GM12878 (cell line): Measurements from ENCODE around the gene MTR.

ENCODE experiments used
- HDGF ChIP-seq: fragments of 450-650 bp; IDR thresholded peaks from 2 replicates; pipeline ENCODE4 v1.6.1; 2016; ENCODE audit warnings: antibody characterized with exemption
- TF ChIP-seq, protein P1 (sequence below): IDR thresholded peaks from 2 replicates; pipeline ENCODE4 v1.6.1; 2012; ENCODE audit warnings: mild to moderate bottlenecking, low read depth, low read length
- TF ChIP-seq, protein P2 (sequence below): fragments of 450-650 bp; IDR thresholded peaks from 2 replicates; pipeline ENCODE4 v1.6.1; 2017; ENCODE audit warnings: mild to moderate bottlenecking
- TF ChIP-seq, protein P3 (sequence below): fragments of 450-650 bp; IDR thresholded peaks from 2 replicates; pipeline ENCODE4 v1.6.1; 2017; ENCODE audit warnings: mild to moderate bottlenecking, moderate library complexity

DNA sequence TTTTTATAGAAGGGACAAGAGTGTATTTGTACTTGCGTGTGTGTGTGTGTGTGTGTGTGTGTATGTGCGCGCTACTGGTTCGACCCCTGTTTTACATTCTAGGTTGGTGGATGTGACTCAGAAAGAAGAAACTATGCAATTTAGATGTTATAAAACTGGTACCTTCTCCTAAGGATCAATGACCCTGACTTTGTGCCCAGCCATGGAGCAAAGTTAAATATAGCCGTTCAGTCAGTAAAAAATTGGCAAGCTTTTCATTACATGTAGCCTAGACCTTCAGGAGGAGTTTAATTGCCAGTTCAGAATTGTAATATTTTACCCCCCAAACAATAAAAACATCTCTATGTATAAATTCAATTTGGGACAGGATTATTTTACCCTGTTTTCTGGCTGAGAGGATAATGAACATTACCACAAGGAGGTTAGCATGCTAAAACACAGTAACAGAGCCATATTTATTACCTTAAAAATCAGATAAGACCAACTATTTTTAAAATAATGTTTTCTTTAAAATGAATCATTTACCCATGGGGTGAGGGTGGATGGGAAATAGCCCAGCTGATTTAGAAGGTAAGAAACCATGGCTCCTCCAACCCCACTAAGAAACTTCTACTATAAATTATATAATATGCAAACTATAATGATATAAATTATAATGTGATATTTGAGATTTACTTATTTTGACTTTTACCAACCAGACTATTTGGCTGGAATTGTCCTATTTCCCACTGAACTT is 33.5 kb upstream of the MTR start:
- TF ChIP-seq, protein P1, sequence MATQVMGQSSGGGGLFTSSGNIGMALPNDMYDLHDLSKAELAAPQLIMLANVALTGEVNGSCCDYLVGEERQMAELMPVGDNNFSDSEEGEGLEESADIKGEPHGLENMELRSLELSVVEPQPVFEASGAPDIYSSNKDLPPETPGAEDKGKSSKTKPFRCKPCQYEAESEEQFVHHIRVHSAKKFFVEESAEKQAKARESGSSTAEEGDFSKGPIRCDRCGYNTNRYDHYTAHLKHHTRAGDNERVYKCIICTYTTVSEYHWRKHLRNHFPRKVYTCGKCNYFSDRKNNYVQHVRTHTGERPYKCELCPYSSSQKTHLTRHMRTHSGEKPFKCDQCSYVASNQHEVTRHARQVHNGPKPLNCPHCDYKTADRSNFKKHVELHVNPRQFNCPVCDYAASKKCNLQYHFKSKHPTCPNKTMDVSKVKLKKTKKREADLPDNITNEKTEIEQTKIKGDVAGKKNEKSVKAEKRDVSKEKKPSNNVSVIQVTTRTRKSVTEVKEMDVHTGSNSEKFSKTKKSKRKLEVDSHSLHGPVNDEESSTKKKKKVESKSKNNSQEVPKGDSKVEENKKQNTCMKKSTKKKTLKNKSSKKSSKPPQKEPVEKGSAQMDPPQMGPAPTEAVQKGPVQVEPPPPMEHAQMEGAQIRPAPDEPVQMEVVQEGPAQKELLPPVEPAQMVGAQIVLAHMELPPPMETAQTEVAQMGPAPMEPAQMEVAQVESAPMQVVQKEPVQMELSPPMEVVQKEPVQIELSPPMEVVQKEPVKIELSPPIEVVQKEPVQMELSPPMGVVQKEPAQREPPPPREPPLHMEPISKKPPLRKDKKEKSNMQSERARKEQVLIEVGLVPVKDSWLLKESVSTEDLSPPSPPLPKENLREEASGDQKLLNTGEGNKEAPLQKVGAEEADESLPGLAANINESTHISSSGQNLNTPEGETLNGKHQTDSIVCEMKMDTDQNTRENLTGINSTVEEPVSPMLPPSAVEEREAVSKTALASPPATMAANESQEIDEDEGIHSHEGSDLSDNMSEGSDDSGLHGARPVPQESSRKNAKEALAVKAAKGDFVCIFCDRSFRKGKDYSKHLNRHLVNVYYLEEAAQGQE: no peak
- TF ChIP-seq, protein P2, sequence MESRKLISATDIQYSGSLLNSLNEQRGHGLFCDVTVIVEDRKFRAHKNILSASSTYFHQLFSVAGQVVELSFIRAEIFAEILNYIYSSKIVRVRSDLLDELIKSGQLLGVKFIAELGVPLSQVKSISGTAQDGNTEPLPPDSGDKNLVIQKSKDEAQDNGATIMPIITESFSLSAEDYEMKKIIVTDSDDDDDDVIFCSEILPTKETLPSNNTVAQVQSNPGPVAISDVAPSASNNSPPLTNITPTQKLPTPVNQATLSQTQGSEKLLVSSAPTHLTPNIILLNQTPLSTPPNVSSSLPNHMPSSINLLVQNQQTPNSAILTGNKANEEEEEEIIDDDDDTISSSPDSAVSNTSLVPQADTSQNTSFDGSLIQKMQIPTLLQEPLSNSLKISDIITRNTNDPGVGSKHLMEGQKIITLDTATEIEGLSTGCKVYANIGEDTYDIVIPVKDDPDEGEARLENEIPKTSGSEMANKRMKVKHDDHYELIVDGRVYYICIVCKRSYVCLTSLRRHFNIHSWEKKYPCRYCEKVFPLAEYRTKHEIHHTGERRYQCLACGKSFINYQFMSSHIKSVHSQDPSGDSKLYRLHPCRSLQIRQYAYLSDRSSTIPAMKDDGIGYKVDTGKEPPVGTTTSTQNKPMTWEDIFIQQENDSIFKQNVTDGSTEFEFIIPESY: no peak
- no peak for TF ChIP-seq HDGF
- TF ChIP-seq, protein P3, sequence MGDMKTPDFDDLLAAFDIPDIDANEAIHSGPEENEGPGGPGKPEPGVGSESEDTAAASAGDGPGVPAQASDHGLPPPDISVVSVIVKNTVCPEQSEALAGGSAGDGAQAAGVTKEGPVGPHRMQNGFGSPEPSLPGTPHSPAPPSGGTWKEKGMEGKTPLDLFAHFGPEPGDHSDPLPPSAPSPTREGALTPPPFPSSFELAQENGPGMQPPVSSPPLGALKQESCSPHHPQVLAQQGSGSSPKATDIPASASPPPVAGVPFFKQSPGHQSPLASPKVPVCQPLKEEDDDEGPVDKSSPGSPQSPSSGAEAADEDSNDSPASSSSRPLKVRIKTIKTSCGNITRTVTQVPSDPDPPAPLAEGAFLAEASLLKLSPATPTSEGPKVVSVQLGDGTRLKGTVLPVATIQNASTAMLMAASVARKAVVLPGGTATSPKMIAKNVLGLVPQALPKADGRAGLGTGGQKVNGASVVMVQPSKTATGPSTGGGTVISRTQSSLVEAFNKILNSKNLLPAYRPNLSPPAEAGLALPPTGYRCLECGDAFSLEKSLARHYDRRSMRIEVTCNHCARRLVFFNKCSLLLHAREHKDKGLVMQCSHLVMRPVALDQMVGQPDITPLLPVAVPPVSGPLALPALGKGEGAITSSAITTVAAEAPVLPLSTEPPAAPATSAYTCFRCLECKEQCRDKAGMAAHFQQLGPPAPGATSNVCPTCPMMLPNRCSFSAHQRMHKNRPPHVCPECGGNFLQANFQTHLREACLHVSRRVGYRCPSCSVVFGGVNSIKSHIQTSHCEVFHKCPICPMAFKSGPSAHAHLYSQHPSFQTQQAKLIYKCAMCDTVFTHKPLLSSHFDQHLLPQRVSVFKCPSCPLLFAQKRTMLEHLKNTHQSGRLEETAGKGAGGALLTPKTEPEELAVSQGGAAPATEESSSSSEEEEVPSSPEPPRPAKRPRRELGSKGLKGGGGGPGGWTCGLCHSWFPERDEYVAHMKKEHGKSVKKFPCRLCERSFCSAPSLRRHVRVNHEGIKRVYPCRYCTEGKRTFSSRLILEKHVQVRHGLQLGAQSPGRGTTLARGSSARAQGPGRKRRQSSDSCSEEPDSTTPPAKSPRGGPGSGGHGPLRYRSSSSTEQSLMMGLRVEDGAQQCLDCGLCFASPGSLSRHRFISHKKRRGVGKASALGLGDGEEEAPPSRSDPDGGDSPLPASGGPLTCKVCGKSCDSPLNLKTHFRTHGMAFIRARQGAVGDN: no peak
